Stomach (tissue), 9 donors: Measurements from ENCODE around the gene KCNK15. TPM values are rescaled to one million over a fixed set of nuclear protein-coding genes. Genes with fewer than 3 reads are reported as not detected.

Experiments used
- DNase-seq, 2 donors: peaks; one replicate each; pipeline versions ENCODE4 v3.0.0 to v3.0.0-alpha.2; 2013 to 2019
- H3K27ac ChIP-seq, 5 donors: fragments of 200-600 bp in 4 of 5; sonication (generic) in 4 of 5; one replicate each; pipeline ENCODE4 v1.5.1; 2013 to 2019; ENCODE audit warnings: mild to moderate bottlenecking in 1 of 5, moderate library complexity in 1 of 5
- H3K27me3 ChIP-seq, 3 donors: fragments of 200-600 bp; sonication (generic); one replicate each; pipeline ENCODE4 v1.5.1; 2017 to 2019; ENCODE audit warnings: mixed run types in 1 of 3
- H3K36me3 ChIP-seq, 4 donors: fragments of 200-600 bp; sonication (generic); 1 replicate in 3 of 4; 2 replicates in 1 of 4; pipeline ENCODE4 v1.5.1; 2016 to 2019
- H3K4me1 ChIP-seq, 4 donors: fragments of 200-600 bp; sonication (generic); one replicate each; pipeline ENCODE4 v1.5.1; 2016 to 2019
- H3K4me3 ChIP-seq, 4 donors: fragments of 200-600 bp; sonication (generic) in 3 of 4; one replicate each; pipeline ENCODE4 v1.5.1; 2016 to 2019; ENCODE audit warnings: mild to moderate bottlenecking in 1 of 4
- H3K9me3 ChIP-seq, 4 donors: fragments of 200-600 bp; sonication (generic); one replicate each; pipeline ENCODE4 v1.5.1; 2016 to 2019
- EP300 ChIP-seq: sonication (generic); formaldehyde crosslinking; IDR thresholded peaks from one replicate; pipeline ENCODE4 v1.6.1; 2017; ENCODE audit warnings: antibody characterized with exemption
- POLR2A ChIP-seq, 4 donors: fragments of 450-650 bp; IDR thresholded peaks; one replicate each; pipeline ENCODE4 v1.6.1; 2016; ENCODE audit warnings: antibody characterized with exemption in 4 of 4, control low read depth in 2 of 4, mild to moderate bottlenecking in 1 of 4, moderate library complexity in 1 of 4
- POLR2AphosphoS5 ChIP-seq, 3 donors: sonication (generic); formaldehyde crosslinking; IDR thresholded peaks; one replicate each; pipeline ENCODE4 v1.6.1; 2016; ENCODE audit warnings: antibody characterized with exemption in 3 of 3
- WGBS, 5 donors: extraction: QIAGEN DNeasy Blood & Tissue Kit in 3 of 5; methylation state at CpG; one replicate each; pipeline versions ENCODE4 v1.1.5 to v1.1.7; 2013 to 2018; 5-methylcytosine and 5-hydroxymethylcytosine counted together
- intact Hi-C: fragments of 100-400 bp; cut with DNase I; formaldehyde crosslinking; loops from one replicate; pipeline ENCODE4 v1.15.1; 2023; ENCODE audit warnings: low total_unique reads
- polyA plus RNA-seq, 3 donors: library from polyadenylated mRNA; stranded (reverse); fragments of 200-250 nt; gene quantifications; one replicate each; pipeline ENCODE4 v1.2.3, GENCODE V29; 2013
- total RNA-seq, 5 donors: library from RNA; depleted of rRNA; stranded (reverse); fragments of >200 nt; gene quantifications; one replicate each; pipeline versions ENCODE4 v1.1.0 to v1.2.3, GENCODE V29; 2014 to 2016
- TF ChIP-seq, protein P1 (sequence below), 7 experiments: fragments of 450-650 bp in 4 of 7; fragments of 200-600 bp in 3 of 7; sonication (generic) in 3 of 7; IDR thresholded peaks; one replicate each; pipeline ENCODE4 v1.5.1; 2016 to 2019; ENCODE audit warnings: antibody characterized with exemption in 7 of 7, control low read depth in 2 of 7, mild to moderate bottlenecking in 1 of 7
- donor health status: healthy with polysubstance abuse.
- donor health status: Bipolar disorder and iron deficiency.
- donor health status: healthy.

Gene KCNK15
- total and polyA plus RNA-seq, 8 donors, result 0.46 to 7.7 (median 2.0) TPM; not detected in 2

DNA sequence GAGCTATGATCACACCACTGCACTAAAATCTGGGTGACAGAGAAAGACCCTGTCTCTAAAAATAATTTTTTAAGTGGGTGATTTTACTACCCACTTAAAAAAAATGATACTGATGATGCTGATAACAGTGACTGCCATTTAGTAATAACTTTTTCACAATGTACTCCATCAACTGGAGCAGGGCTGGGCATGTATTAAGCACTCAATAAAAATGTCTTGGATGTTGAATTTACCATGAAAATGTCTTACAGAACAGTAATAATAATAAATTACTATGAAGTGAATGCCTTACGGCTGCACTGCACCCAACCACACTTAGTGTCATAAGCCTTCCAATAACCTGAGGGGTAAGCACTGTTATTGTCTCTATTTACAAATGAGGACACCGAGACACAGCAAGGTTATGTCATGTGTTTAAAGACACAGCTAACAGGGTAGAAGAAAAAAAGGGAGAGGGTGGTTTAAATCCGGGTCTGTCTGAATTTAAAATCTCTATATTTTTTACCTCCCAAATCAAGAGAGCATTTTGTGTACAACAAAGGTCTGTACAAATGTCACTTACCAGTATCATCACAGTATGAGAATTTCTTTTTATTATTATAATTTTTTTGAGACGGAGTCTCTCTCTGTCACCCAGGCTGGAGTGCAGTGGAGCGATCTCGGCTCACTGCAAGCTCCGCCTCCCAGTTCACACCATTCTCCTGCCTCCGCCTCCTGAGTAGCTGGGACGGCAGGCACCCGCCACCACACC is 43.2 kb downstream of the KCNK15 start:
- H3K27me3 ChIP-seq, result peaks cover 0 to 26% (median 0%) of the 10 kb centered on the region in 3 donors
- H3K4me1 ChIP-seq, result no peaks in the 10 kb centered on the region
- no peaks in the 10 kb centered on the region for H3K9me3 ChIP-seq
- intact Hi-C loops, result no loop called here
- no peak overlapping the region for H3K27ac ChIP-seq
- no peak for TF ChIP-seq POLR2AphosphoS5 (IDR thresholded peaks at IDR 0.05)
- 80 to 88% (median 84%) methylated on average over 10 of the region's 10 CpGs for WGBS, 5 donors
- no peak overlapping the region for H3K4me3 ChIP-seq
- no peaks in the 10 kb centered on the region for H3K36me3 ChIP-seq
- DNase-seq, result no peak

DNA sequence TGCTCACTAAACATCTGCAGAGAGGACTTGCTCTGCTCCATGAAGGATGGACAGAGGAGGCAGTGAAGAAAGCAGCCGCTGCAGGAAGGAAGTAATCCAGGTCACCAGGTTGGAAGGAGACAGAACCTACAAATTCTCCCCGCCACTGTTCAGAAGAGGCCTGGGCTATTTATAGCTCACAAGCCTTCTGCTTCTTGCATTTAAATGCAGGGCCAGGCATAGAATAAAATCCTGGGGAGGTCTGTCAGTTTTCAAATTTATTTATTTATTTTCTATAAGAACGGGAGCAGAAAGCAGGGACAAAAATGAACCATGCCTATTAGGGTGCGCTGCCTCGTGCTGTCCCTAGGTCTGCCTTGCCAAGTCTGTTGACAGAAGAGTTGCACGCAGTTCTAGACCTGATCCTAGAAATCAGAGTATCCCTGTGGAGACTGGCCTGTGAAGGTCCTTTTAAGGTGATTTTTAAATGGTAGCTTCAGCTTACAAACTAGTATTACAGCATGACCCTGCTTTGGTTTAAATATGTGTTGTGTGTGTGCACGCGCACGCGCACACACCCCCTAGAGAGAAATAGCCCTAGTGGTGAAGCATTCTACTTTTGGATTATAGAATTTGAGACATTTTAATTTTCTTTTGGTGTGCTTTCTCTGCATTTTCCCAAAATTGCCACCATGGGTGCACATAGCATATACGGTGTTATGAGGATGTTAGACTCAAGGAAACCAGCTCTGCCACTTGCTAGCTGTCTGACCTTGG is 45.2 kb downstream of the KCNK15 start:
- no peak for DNase-seq
- 81 to 87% (median 84%) methylated on average over 11 of the region's 11 CpGs for WGBS, 5 donors
- Histone ChIP-seq H3K27ac (no peak overlapping the region), H3K9me3 (no peaks in the 10 kb centered on the region), H3K27me3 (peaks cover 0 to 36% (median 0%) of the 10 kb centered on the region in 3 donors), H3K36me3 (no peaks in the 10 kb centered on the region), H3K4me3 (no peak overlapping the region), H3K4me1 (no peaks in the 10 kb centered on the region)
- intact Hi-C loops, result no loop called here
- TF ChIP-seq POLR2A (IDR thresholded peaks at IDR 0.05) (no peak), EP300 (no peak), POLR2AphosphoS5 (IDR thresholded peaks at IDR 0.05) (no peak)
- TF ChIP-seq, protein P1, sequence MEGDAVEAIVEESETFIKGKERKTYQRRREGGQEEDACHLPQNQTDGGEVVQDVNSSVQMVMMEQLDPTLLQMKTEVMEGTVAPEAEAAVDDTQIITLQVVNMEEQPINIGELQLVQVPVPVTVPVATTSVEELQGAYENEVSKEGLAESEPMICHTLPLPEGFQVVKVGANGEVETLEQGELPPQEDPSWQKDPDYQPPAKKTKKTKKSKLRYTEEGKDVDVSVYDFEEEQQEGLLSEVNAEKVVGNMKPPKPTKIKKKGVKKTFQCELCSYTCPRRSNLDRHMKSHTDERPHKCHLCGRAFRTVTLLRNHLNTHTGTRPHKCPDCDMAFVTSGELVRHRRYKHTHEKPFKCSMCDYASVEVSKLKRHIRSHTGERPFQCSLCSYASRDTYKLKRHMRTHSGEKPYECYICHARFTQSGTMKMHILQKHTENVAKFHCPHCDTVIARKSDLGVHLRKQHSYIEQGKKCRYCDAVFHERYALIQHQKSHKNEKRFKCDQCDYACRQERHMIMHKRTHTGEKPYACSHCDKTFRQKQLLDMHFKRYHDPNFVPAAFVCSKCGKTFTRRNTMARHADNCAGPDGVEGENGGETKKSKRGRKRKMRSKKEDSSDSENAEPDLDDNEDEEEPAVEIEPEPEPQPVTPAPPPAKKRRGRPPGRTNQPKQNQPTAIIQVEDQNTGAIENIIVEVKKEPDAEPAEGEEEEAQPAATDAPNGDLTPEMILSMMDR (IDR thresholded peaks at IDR 0.05), result no peak

DNA sequence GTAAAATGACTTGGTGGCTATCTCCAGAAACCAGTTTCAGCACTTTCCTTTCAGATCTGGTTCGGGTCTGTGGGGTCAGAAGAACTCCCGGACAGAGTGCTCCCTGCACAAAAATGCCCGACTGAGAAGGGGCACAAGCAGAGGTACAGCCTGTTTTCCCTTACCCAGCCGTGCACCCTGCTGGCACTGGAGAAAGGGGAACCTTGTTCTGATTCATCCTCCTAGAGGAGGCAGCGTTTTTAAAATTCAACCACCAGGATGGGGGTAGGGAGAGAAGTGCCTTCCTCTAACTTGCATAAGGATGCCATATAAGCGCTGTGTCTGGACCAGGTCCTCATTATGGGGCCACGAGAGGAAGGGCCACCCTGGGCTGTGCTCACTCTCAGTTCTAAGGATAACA is 47.1 kb downstream of the KCNK15 start:
- Histone ChIP-seq H3K36me3 (no peaks in the 10 kb centered on the region), H3K27me3 (peaks cover 0 to 42% (median 0%) of the 10 kb centered on the region in 3 donors), H3K4me3 (no peak overlapping the region), H3K9me3 (no peaks in the 10 kb centered on the region), H3K27ac (no peak overlapping the region), H3K4me1 (no peaks in the 10 kb centered on the region)
- no peak for TF ChIP-seq POLR2AphosphoS5 (IDR thresholded peaks at IDR 0.05)
- TF ChIP-seq EP300, result no peak
- TF ChIP-seq, protein P1 (IDR thresholded peaks at IDR 0.05), result no peak
- TF ChIP-seq POLR2A (IDR thresholded peaks at IDR 0.05), result no peak
- intact Hi-C loops, result no loop called here
- WGBS, 5 donors, result 69 to 76% (median 72%) methylated on average over 7 of the region's 7 CpGs
- DNase-seq, result no peak

DNA sequence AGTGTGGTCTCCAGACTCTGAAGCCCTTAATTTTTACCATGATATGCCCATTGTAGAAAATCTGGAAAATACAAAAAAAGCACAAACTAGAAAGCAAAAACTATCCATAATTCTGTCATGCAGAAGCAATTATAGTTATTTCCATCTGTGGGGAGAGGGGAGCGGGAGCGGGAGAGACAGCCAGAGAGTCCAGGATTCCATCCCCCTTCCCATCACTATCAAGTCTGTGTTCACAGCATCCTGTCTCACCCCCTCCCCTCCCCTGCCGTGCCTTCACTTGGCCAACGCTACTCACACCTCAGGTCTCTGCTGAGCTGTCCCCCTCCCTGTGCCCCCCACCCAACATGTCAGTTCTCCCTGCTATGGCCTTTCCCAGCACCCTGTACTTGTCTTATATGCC is 50.2 kb downstream of the KCNK15 start:
- TF ChIP-seq, protein P1 (IDR thresholded peaks at IDR 0.05), result no peak
- TF ChIP-seq POLR2AphosphoS5 (IDR thresholded peaks at IDR 0.05) (no peak), EP300 (no peak), POLR2A (IDR thresholded peaks at IDR 0.05) (no peak)
- H3K4me3 ChIP-seq, result no peak overlapping the region
- H3K27ac ChIP-seq, result no peak overlapping the region
- no peaks in the 10 kb centered on the region for H3K36me3 ChIP-seq
- no peak for DNase-seq
- no peaks in the 10 kb centered on the region for H3K9me3 ChIP-seq
- no peaks in the 10 kb centered on the region for H3K4me1 ChIP-seq
- peaks cover 0 to 27% (median 0%) of the 10 kb centered on the region in 3 donors for H3K27me3 ChIP-seq
- 49 to 59% (median 58%) methylated on average over 4 of the region's 4 CpGs for WGBS, 5 donors
- intact Hi-C loops, result no loop called here
